Endothelial cell (in vitro differentiated cells): ENCODE data around the gene PDZRN4. TPM values are rescaled to one million over a fixed set of nuclear protein-coding genes. Genes with fewer than 3 reads are reported as not detected.

ENCODE experiments used
- DNase-seq: peaks from one replicate; pipeline ENCODE4 v3.0.0; 2021; ENCODE audit warnings: low spot score
- H3K27ac Mint-ChIP-seq: one replicate; pipeline ENCODE4 v1.8.0; 2021; ENCODE audit warnings: mixed read lengths, inconsistent platforms; ENCODE audit not compliant: unreplicated experiment
- H3K27me3 Mint-ChIP-seq: one replicate; pipeline ENCODE4 v1.8.0; 2021; ENCODE audit warnings: mild to moderate bottlenecking, moderate library complexity, mixed read lengths, inconsistent platforms; ENCODE audit not compliant: unreplicated experiment
- H3K36me3 Mint-ChIP-seq: one replicate; pipeline ENCODE4 v1.8.0; 2021; ENCODE audit warnings: mild to moderate bottlenecking, low read depth, mixed read lengths, inconsistent platforms; ENCODE audit not compliant: unreplicated experiment
- H3K4me1 Mint-ChIP-seq: one replicate; pipeline ENCODE4 v1.8.0; 2021; ENCODE audit warnings: mild to moderate bottlenecking, mixed read lengths, inconsistent platforms; ENCODE audit not compliant: unreplicated experiment
- H3K4me3 Mint-ChIP-seq: one replicate; pipeline ENCODE4 v1.8.0; 2021; ENCODE audit warnings: mild to moderate bottlenecking, mixed read lengths, inconsistent platforms; ENCODE audit not compliant: unreplicated experiment
- H3K9me3 Mint-ChIP-seq: one replicate; pipeline ENCODE4 v1.8.0; 2021; ENCODE audit warnings: mixed read lengths, inconsistent platforms; ENCODE audit not compliant: unreplicated experiment
- total RNA-seq: library from RNA; stranded (reverse); fragmentation: NEBNext Ultra II Directional; extraction: Animal tissue kit (Norgen Biotek cat#: 25700); gene quantifications from one replicate; pipeline ENCODE4 v1.2.1, GENCODE V29; 2021; ENCODE audit not compliant: unreplicated experiment
- TF ChIP-seq, protein P1 (sequence below): fragments of 200-600 bp; sonication (generic); IDR thresholded peaks from one replicate; pipeline ENCODE4 v1.5.0; 2021; ENCODE audit warnings: antibody characterized with exemption; ENCODE audit not compliant: unreplicated experiment

The PDZRN4 gene
- total RNA-seq, 1 donor from 2014 or later: not detected

DNA sequence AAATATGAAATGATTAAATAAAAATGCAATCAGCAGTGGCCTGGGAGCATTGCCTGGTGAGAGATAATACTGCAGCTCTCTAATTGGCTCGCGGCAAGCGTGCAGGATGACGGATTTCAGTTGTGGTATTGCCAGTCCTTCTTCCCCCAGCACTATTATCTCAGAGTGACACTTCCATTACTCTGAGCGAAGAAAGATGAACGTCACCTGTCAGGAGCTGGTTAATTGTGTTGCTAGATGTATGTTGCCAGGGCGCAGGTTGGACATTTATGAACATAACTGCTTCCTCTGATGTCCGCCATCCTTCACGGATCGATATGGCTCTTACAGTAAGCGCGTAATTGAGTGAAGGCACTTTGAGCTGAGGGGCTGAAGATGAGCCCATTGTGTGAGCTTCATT is 374.9 kb downstream of the PDZRN4 start:
- DNase-seq: no peak
- Mint-ChIP-seq H3K9me3 (no peaks in the 10 kb centered on the region), H3K27me3 (no peaks in the 10 kb centered on the region), H3K4me1 (peaks cover 4% of the 10 kb centered on the region), H3K27ac (no peak overlapping the region), H3K36me3 (no peaks in the 10 kb centered on the region), H3K4me3 (no peak overlapping the region)
- TF ChIP-seq, protein P1, sequence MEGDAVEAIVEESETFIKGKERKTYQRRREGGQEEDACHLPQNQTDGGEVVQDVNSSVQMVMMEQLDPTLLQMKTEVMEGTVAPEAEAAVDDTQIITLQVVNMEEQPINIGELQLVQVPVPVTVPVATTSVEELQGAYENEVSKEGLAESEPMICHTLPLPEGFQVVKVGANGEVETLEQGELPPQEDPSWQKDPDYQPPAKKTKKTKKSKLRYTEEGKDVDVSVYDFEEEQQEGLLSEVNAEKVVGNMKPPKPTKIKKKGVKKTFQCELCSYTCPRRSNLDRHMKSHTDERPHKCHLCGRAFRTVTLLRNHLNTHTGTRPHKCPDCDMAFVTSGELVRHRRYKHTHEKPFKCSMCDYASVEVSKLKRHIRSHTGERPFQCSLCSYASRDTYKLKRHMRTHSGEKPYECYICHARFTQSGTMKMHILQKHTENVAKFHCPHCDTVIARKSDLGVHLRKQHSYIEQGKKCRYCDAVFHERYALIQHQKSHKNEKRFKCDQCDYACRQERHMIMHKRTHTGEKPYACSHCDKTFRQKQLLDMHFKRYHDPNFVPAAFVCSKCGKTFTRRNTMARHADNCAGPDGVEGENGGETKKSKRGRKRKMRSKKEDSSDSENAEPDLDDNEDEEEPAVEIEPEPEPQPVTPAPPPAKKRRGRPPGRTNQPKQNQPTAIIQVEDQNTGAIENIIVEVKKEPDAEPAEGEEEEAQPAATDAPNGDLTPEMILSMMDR: no peak

DNA sequence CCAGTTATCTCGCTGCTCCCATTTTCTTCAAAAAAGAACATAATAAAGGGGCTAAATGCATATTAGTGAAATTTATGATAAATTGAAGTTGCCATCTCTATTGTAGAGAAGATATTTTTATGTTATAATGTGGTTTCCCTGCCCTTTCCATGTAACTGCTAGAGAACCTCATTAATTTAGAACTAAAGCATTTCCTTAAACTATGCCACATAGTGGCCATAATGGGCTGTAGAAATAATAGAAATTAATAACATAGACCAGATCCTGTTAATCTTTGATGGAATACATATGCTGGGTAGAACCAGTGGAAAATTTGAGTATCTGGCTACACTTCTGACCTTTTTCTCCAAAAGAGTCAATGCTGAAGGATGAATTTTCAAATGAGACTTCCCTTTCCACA is 376.7 kb downstream of the PDZRN4 start:
- H3K36me3 Mint-ChIP-seq: no peaks in the 10 kb centered on the region
- no peak overlapping the region for H3K27ac Mint-ChIP-seq
- no peaks in the 10 kb centered on the region for H3K27me3 Mint-ChIP-seq
- no peaks in the 10 kb centered on the region for H3K4me1 Mint-ChIP-seq
- H3K4me3 Mint-ChIP-seq: no peak overlapping the region
- H3K9me3 Mint-ChIP-seq: no peaks in the 10 kb centered on the region
- DNase-seq: no peak
- TF ChIP-seq, protein P1: no peak

DNA sequence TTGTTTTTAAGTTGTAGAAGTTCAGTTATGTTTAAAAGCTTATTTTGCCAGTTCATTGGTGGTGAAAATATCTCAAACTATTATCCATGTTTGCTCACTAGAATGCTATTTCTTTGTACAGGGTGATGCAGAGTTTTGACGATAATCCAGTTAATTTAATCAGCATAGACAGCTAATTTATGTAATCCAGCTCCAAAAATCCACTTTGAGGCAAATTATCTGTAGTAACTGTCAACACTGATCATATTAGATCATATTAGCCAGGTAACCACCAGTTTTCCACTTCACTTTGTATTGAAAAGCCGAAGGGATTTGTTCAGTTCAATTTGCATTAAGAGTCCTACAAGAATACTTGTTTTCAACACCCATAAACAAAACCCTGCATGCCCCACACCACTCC is 378.6 kb downstream of the PDZRN4 start:
- DNase-seq: no peak
- no peaks in the 10 kb centered on the region for H3K9me3 Mint-ChIP-seq
- H3K4me1 Mint-ChIP-seq: no peaks in the 10 kb centered on the region
- no peak overlapping the region for H3K4me3 Mint-ChIP-seq
- peaks cover 2% of the 10 kb centered on the region for H3K27me3 Mint-ChIP-seq
- TF ChIP-seq, protein P1: no peak
- no peaks in the 10 kb centered on the region for H3K36me3 Mint-ChIP-seq
- H3K27ac Mint-ChIP-seq: no peak overlapping the region

DNA sequence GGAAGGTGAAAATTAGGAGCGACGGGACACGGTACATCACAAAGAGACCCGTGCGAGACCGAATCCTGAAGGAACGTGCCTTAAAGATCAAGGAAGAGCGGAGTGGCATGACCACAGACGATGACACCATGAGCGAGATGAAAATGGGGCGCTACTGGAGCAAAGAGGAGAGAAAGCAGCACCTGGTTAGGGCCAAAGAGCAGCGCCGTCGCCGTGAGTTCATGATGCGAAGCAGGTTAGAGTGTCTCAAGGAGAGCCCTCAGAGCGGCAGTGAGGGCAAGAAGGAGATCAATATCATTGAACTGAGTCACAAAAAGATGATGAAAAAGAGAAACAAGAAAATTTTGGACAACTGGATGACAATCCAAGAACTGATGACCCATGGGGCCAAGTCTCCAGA is 385.3 kb downstream of the PDZRN4 start:
- H3K27me3 Mint-ChIP-seq: peaks cover 2% of the 10 kb centered on the region
- no peaks in the 10 kb centered on the region for H3K4me1 Mint-ChIP-seq
- H3K27ac Mint-ChIP-seq: no peak overlapping the region
- H3K9me3 Mint-ChIP-seq: no peaks in the 10 kb centered on the region
- DNase-seq: no peak
- no peak overlapping the region for H3K4me3 Mint-ChIP-seq
- H3K36me3 Mint-ChIP-seq: no peaks in the 10 kb centered on the region
- TF ChIP-seq, protein P1: no peak

DNA sequence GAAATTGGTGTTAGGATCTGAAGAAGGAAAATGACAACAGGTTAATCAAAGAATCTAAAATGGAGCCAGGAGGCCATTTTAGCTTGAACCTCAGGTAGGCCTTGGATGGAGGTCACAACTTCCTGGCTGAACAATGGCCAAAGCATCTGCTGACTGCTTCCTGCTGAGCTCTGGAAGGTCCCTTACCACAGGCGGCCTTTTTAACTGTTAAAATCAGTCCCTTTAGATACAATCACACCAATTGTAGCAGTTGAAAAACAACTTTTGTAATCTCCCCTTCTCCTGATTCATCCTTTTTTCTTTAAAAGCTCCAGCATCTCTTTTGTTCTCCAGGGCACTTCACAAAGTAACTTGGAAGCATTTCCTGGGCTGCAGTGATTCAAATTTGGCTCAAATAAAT is 388.8 kb downstream of the PDZRN4 start:
- no peaks in the 10 kb centered on the region for H3K36me3 Mint-ChIP-seq
- no peak overlapping the region for H3K4me3 Mint-ChIP-seq
- H3K9me3 Mint-ChIP-seq: no peaks in the 10 kb centered on the region
- DNase-seq: no peak
- H3K27me3 Mint-ChIP-seq: no peaks in the 10 kb centered on the region
- no peak overlapping the region for H3K27ac Mint-ChIP-seq
- TF ChIP-seq, protein P1: no peak
- H3K4me1 Mint-ChIP-seq: no peaks in the 10 kb centered on the region
